ENCODE data around the gene RASSF1. TPM values are rescaled to one million over a fixed set of nuclear protein-coding genes. Genes with fewer than 3 reads are reported as not detected.

Gene RASSF1
- total RNA-seq, 1 donor from 2014 or later = 26.5 TPM

DNA sequence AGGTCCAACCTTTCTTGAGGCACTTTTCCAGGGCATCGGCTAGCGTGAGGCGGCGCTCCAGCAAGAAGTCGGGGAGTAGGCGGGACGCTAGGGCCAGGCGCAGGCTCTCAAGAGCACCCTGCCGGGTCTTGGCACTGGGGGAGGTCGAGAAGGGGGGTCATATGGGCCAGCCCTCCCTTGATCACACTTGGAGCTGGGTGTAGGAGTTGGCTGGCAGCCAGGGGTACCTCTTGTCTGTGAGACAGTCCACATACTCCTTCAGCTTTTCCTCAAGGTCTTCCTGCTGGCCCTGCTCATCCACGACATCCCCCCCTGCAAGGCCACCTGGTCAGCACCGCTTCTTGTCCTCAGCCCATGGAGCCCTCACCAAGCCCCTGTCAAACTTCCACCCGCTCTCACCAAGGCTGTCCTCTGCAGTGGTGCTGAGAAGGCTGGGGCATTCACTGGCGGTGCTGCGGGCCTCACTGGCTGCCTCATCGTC lies 50.4 kb downstream of the RASSF1 start:
- H3K4me2 ChIP-seq (ENCODE audit: low read length) = peak overlapping the region; percentile 11
- peaks cover 7% of the 10 kb centered on the region for H3K4me1 Mint-ChIP-seq (ENCODE audit: low read depth, unreplicated experiment)
- TF ChIP-seq EZH2 (IDR thresholded peaks at IDR 0.05; ENCODE audit: insufficient read depth, low read length) = no peak
- TF ChIP-seq, protein P1, sequence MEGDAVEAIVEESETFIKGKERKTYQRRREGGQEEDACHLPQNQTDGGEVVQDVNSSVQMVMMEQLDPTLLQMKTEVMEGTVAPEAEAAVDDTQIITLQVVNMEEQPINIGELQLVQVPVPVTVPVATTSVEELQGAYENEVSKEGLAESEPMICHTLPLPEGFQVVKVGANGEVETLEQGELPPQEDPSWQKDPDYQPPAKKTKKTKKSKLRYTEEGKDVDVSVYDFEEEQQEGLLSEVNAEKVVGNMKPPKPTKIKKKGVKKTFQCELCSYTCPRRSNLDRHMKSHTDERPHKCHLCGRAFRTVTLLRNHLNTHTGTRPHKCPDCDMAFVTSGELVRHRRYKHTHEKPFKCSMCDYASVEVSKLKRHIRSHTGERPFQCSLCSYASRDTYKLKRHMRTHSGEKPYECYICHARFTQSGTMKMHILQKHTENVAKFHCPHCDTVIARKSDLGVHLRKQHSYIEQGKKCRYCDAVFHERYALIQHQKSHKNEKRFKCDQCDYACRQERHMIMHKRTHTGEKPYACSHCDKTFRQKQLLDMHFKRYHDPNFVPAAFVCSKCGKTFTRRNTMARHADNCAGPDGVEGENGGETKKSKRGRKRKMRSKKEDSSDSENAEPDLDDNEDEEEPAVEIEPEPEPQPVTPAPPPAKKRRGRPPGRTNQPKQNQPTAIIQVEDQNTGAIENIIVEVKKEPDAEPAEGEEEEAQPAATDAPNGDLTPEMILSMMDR (IDR thresholded peaks at IDR 0.05; ENCODE audit: insufficient read depth, low read depth, low read length) = no peak
- no peaks in the 10 kb centered on the region for H3K9me3 ChIP-seq (ENCODE audit: insufficient read depth, low read depth, low read length)
- no peaks in the 10 kb centered on the region for H3K27me3 Mint-ChIP-seq (ENCODE audit: low read depth, unreplicated experiment)
- H3K27ac ChIP-seq (ENCODE audit: low read depth, low read length) = no peak overlapping the region
- H3K4me3 Mint-ChIP-seq (ENCODE audit: unreplicated experiment) = no peak overlapping the region
- H3K4me3 ChIP-seq (ENCODE audit: insufficient read depth, low read depth, low read length) = no peak overlapping the region
- peaks cover 7% of the 10 kb centered on the region for H4K20me1 ChIP-seq (ENCODE audit: insufficient read depth, low read length)
- H3K27ac Mint-ChIP-seq (ENCODE audit: unreplicated experiment) = no peak overlapping the region
- H3K9ac ChIP-seq (ENCODE audit: low read length) = no peak overlapping the region
- H3K79me2 ChIP-seq (ENCODE audit: insufficient read depth, low read length) = peaks cover 32% of the 10 kb centered on the region
- FAIRE-seq (no peak), DNase-seq (ENCODE audit: low read depth) (no peak)
- peaks cover 14% of the 10 kb centered on the region for H3K36me3 ChIP-seq (ENCODE audit: insufficient read depth, low read length)
- no peaks in the 10 kb centered on the region for H3K9me3 Mint-ChIP-seq (ENCODE audit: unreplicated experiment)
- no peak overlapping the region for H2AFZ ChIP-seq (ENCODE audit: low read depth, low read length)
- H3K4me1 ChIP-seq (ENCODE audit: insufficient read depth, low read length) = peaks cover 14% of the 10 kb centered on the region
- no peaks in the 10 kb centered on the region for H3K36me3 Mint-ChIP-seq (ENCODE audit: low read depth, unreplicated experiment)
- H3K27me3 ChIP-seq (ENCODE audit: insufficient read depth, low read length) = no peaks in the 10 kb centered on the region

DNA sequence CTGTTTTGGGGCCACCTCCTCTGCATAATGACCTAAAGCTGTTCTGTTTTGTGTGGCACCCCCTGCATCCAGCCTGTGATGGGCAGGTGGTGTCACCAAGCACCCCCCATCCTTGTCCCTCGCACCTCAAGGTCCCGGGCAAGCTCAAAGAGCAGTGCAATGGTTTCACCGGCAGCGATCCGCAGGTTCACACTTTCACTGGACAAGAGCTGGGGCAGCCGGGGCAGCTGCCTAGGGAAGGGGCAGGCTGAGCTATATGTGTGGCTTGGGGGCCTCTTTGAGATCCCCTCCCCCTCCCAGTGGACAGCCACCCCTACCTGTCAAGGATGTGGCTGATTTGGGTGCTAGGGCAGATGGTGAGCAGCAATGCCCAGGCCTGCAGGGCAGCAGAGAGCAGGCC lies 51.5 kb downstream of the RASSF1 start:
- H3K4me3 Mint-ChIP-seq (ENCODE audit: unreplicated experiment) = no peak overlapping the region

More for the DNA sequence above, 51.5 kb downstream of the RASSF1 start:
- Histone ChIP-seq H3K4me3 (ENCODE audit: insufficient read depth, low read depth, low read length) (no peak overlapping the region), H3K4me1 (ENCODE audit: insufficient read depth, low read length) (peaks cover 14% of the 10 kb centered on the region), H2AFZ (ENCODE audit: low read depth, low read length) (no peak overlapping the region), H3K9ac (ENCODE audit: low read length) (no peak overlapping the region), H3K4me2 (ENCODE audit: low read length) (no peak overlapping the region), H3K79me2 (ENCODE audit: insufficient read depth, low read length) (peaks cover 32% of the 10 kb centered on the region), H3K9me3 (ENCODE audit: insufficient read depth, low read depth, low read length) (no peaks in the 10 kb centered on the region), H3K27me3 (ENCODE audit: insufficient read depth, low read length) (no peaks in the 10 kb centered on the region), H4K20me1 (ENCODE audit: insufficient read depth, low read length) (peaks cover 7% of the 10 kb centered on the region), H3K27ac (ENCODE audit: low read depth, low read length) (no peak overlapping the region), H3K36me3 (ENCODE audit: insufficient read depth, low read length) (peaks cover 14% of the 10 kb centered on the region)
- Mint-ChIP-seq H3K27me3 (ENCODE audit: low read depth, unreplicated experiment) (no peaks in the 10 kb centered on the region), H3K27ac (ENCODE audit: unreplicated experiment) (no peak overlapping the region), H3K36me3 (ENCODE audit: low read depth, unreplicated experiment) (no peaks in the 10 kb centered on the region), H3K4me1 (ENCODE audit: low read depth, unreplicated experiment) (peaks cover 7% of the 10 kb centered on the region), H3K9me3 (ENCODE audit: unreplicated experiment) (no peaks in the 10 kb centered on the region)
- FAIRE-seq (no peak), DNase-seq (ENCODE audit: low read depth) (no peak)
- TF ChIP-seq EZH2 (IDR thresholded peaks at IDR 0.05; ENCODE audit: insufficient read depth, low read length) = no peak
- TF ChIP-seq, protein P1 (IDR thresholded peaks at IDR 0.05; ENCODE audit: insufficient read depth, low read depth, low read length) = no peak

Measured in astrocyte (in vitro differentiated cells and primary cell).